Measurements from ENCODE around the gene GALNT18. TPM values are rescaled to one million over a fixed set of nuclear protein-coding genes. Genes with fewer than 3 reads are reported as not detected.

The GALNT18 gene
- total and polyA plus RNA-seq, 4 donors, result 2.1 to 11.0 (median 3.8) TPM

DNA sequence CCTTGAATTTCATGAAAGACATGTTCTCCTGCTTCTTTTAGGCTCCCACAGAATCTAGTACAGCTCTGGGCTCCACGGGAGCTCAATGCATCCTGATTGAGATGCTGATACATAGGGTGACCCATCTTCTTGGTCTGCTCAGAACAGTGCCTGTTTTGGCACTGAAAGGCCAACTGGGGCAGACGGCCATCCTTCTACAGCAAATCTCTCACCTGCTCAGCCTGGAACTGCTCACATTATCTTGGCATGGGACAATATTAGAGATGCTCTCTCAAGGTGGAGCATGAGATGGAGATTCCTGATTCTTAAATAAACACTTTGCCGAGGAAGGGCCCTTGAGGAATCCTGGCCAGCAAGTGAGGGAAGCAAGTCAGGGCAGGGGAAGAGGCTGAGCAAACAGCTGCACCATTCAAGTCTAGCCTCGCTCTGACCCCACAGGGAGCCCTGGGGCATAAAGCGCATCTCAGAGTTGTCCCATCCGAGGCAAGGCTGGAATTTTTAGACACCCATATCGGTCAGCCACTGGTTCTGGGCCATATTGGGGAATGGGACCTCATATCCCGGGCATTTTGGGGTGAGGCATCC, 210.3 kb downstream of the GALNT18 start:
- Histone ChIP-seq H3K4me1 (ENCODE audit: control insufficient read depth in 4 of 4, insufficient read depth in 4 of 4, low read length in 3 of 4) (peaks cover 2 to 25% (median 16%) of the 10 kb centered on the region in 4 donors), H3K4me3 (ENCODE audit: low read depth in 1 of 3, low read length in 3 of 3) (no peak overlapping the region), H3K27me3 (ENCODE audit: control insufficient read depth in 4 of 4, insufficient read depth in 4 of 4, low read length in 3 of 4) (no peaks in the 10 kb centered on the region), H3K36me3 (ENCODE audit: control insufficient read depth in 4 of 4, insufficient read depth in 3 of 4, low read depth in 1 of 4, low read length in 3 of 4) (peaks cover 0 to 6% (median 0%) of the 10 kb centered on the region in 4 donors), H3K27ac (ENCODE audit: low read depth in 1 of 2, low read length in 2 of 2) (no peak overlapping the region), H3K9ac (ENCODE audit: low read depth in 1 of 2, low read length in 2 of 2) (no peak overlapping the region), H3K9me3 (ENCODE audit: control insufficient read depth in 4 of 4, low read length in 3 of 4) (no peaks in the 10 kb centered on the region)
- no peak for DNase-seq (ENCODE audit: low spot score)
- WGBS, result 92% methylated on average over 8 of the region's 8 CpGs
- TF ChIP-seq JUND (IDR thresholded peaks at IDR 0.05) (no peak), MAX (IDR thresholded peaks at IDR 0.05) (no peak), NR2F2 (IDR thresholded peaks at IDR 0.05) (no peak), FOXA2 (IDR thresholded peaks at IDR 0.05) (no peak), YY1 (IDR thresholded peaks at IDR 0.05) (no peak), TAF1 (conservative IDR thresholded peaks at IDR 0.05) (no peak), HNF4A (conservative IDR thresholded peaks at IDR 0.05) (no peak), FOXA1 (IDR thresholded peaks at IDR 0.05) (no peak), ATF3 (IDR thresholded peaks at IDR 0.05) (no peak), RXRA (IDR thresholded peaks at IDR 0.05) (no peak), CTCF (IDR thresholded peaks at IDR 0.05; ENCODE audit: low read depth, low read length, missing input control) (no peak), EGR1 (IDR thresholded peaks at IDR 0.05; ENCODE audit: low read depth in 2 of 2) (no peak)
- TF ChIP-seq, protein P1, sequence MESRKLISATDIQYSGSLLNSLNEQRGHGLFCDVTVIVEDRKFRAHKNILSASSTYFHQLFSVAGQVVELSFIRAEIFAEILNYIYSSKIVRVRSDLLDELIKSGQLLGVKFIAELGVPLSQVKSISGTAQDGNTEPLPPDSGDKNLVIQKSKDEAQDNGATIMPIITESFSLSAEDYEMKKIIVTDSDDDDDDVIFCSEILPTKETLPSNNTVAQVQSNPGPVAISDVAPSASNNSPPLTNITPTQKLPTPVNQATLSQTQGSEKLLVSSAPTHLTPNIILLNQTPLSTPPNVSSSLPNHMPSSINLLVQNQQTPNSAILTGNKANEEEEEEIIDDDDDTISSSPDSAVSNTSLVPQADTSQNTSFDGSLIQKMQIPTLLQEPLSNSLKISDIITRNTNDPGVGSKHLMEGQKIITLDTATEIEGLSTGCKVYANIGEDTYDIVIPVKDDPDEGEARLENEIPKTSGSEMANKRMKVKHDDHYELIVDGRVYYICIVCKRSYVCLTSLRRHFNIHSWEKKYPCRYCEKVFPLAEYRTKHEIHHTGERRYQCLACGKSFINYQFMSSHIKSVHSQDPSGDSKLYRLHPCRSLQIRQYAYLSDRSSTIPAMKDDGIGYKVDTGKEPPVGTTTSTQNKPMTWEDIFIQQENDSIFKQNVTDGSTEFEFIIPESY (IDR thresholded peaks at IDR 0.05), result no peak
- TF ChIP-seq, protein P2, sequence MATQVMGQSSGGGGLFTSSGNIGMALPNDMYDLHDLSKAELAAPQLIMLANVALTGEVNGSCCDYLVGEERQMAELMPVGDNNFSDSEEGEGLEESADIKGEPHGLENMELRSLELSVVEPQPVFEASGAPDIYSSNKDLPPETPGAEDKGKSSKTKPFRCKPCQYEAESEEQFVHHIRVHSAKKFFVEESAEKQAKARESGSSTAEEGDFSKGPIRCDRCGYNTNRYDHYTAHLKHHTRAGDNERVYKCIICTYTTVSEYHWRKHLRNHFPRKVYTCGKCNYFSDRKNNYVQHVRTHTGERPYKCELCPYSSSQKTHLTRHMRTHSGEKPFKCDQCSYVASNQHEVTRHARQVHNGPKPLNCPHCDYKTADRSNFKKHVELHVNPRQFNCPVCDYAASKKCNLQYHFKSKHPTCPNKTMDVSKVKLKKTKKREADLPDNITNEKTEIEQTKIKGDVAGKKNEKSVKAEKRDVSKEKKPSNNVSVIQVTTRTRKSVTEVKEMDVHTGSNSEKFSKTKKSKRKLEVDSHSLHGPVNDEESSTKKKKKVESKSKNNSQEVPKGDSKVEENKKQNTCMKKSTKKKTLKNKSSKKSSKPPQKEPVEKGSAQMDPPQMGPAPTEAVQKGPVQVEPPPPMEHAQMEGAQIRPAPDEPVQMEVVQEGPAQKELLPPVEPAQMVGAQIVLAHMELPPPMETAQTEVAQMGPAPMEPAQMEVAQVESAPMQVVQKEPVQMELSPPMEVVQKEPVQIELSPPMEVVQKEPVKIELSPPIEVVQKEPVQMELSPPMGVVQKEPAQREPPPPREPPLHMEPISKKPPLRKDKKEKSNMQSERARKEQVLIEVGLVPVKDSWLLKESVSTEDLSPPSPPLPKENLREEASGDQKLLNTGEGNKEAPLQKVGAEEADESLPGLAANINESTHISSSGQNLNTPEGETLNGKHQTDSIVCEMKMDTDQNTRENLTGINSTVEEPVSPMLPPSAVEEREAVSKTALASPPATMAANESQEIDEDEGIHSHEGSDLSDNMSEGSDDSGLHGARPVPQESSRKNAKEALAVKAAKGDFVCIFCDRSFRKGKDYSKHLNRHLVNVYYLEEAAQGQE (IDR thresholded peaks at IDR 0.05), result no peak

DNA sequence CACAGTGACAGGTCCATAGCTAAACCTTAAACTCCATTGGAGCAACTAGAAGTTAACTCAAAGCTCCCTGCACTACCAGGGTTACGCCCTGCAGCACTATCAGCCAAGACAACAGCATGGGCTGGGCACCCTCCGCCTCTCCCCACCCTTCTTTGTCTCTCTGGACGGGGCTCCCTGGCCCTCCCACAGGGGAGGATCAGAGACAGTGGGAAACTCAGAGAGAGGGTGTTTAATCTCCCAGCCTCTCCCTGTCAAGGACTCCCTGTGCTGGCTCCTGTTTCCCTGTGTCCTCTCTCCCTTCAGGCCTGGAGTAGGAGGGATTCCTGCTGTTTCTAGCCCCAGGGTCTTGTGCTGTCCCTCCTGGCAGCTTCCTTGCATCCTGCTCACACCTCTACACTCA, 211.9 kb downstream of the GALNT18 start:
- no peak overlapping the region for H3K4me3 ChIP-seq (ENCODE audit: low read depth in 1 of 3, low read length in 3 of 3)
- peaks cover 0 to 3% (median 0%) of the 10 kb centered on the region in 4 donors for H3K36me3 ChIP-seq (ENCODE audit: control insufficient read depth in 4 of 4, insufficient read depth in 3 of 4, low read depth in 1 of 4, low read length in 3 of 4)
- H3K9me3 ChIP-seq (ENCODE audit: control insufficient read depth in 4 of 4, low read length in 3 of 4), result no peaks in the 10 kb centered on the region
- 86% methylated on average over 3 of the region's 3 CpGs for WGBS
- no peak for DNase-seq (ENCODE audit: low spot score)
- H3K27me3 ChIP-seq (ENCODE audit: control insufficient read depth in 4 of 4, insufficient read depth in 4 of 4, low read length in 3 of 4), result no peaks in the 10 kb centered on the region
- H3K27ac ChIP-seq (ENCODE audit: low read depth in 1 of 2, low read length in 2 of 2), result no peak overlapping the region
- no peak overlapping the region for H3K9ac ChIP-seq (ENCODE audit: low read depth in 1 of 2, low read length in 2 of 2)
- H3K4me1 ChIP-seq (ENCODE audit: control insufficient read depth in 4 of 4, insufficient read depth in 4 of 4, low read length in 3 of 4), result peaks cover 2 to 30% (median 20%) of the 10 kb centered on the region in 4 donors
- TF ChIP-seq HNF4G (IDR thresholded peaks at IDR 0.05) (no peak), RXRA (IDR thresholded peaks at IDR 0.05) (no peak), FOXA2 (IDR thresholded peaks at IDR 0.05) (no peak), CTCF (IDR thresholded peaks at IDR 0.05; ENCODE audit: low read depth, low read length, missing input control) (no peak), NR2F2 (IDR thresholded peaks at IDR 0.05) (no peak), HNF4A (conservative IDR thresholded peaks at IDR 0.05) (no peak), TAF1 (conservative IDR thresholded peaks at IDR 0.05) (no peak), FOXA1 (IDR thresholded peaks at IDR 0.05) (no peak)
- TF ChIP-seq, protein P1 (IDR thresholded peaks at IDR 0.05), result no peak

Measured in liver (tissue), 9 donors.